ENCODE data around the gene TPSB2.

GRCh38 chr16:1209081-1209480 lies 20.9 kb downstream of the TPSB2 start:
- TF ChIP-seq CTCF (IDR thresholded peaks at IDR 0.05; ENCODE audit: borderline replicate concordance, extremely low read depth, low read length, poor library complexity, severe bottlenecking) = no peak
- no peak for TF ChIP-seq EZH2 (IDR thresholded peaks at IDR 0.05; ENCODE audit: borderline replicate concordance, low read depth, low read length, severe bottlenecking)
